ENCODE data around the gene WIPF3. TPM values are rescaled to one million over a fixed set of nuclear protein-coding genes. Genes with fewer than 3 reads are reported as not detected.
A peak's percentile ranks its signal among the peaks of the same experiment; 100 is the strongest.

The WIPF3 gene
- total and polyA plus RNA-seq, 2 of the 4 experiments (the other 2 are of a cell fraction), result not detected

GRCh38 chr7:29852457-29852856 lies 46.1 kb downstream of the WIPF3 start:
- H3K9me3 ChIP-seq (ENCODE audit: control insufficient read depth, insufficient read depth, low read length), result no peaks in the 10 kb centered on the region
- BruUV-seq (replicated peaks), result no TSS peak
- H2BK120ac ChIP-seq (ENCODE audit: low read depth, low read length), result no peak overlapping the region
- no peak overlapping the region for H3K56ac ChIP-seq (ENCODE audit: extremely low read depth, insufficient read depth, low read length)
- no peak overlapping the region for H4K5ac ChIP-seq (ENCODE audit: low read depth, low read length)
- no peak overlapping the region for H3K9ac ChIP-seq (ENCODE audit: low read depth, low read length)
- no peak overlapping the region for H2BK15ac ChIP-seq (ENCODE audit: low read depth, low read length)
- H3K4me1 ChIP-seq (ENCODE audit: control insufficient read depth, insufficient read depth, low read length), result no peaks in the 10 kb centered on the region
- no peak overlapping the region for H2AFZ ChIP-seq (replicated peaks; ENCODE audit: low read length, poor library complexity)
- ATAC-seq (ENCODE audit: low read depth) (no peak), DNase-seq (no peak)
- intact Hi-C loops (cut with micrococcal nuclease), result no loop called here
- POLR2A ChIA-PET (ENCODE audit: unreplicated experiment), result no interaction called here
- WGBS, 2 experiments (ENCODE audit: extremely low coverage in 2 of 2, insufficient read length in 1 of 2), result no CpG with 5 or more reads among the region's 1 CpG
- H2BK5ac ChIP-seq (ENCODE audit: low read depth, low read length, poor library complexity, severe bottlenecking), result no peak overlapping the region
- dilution Hi-C loops (cut with HindIII; ENCODE audit: low sequenced_read_pairs, unreplicated experiment), result no loop called here
- no peaks in the 10 kb centered on the region for H3K36me3 ChIP-seq (ENCODE audit: control insufficient read depth, insufficient read depth, low read length)
- in situ Hi-C loops (cut with MboI; ENCODE audit: low sequenced_read_pairs), result no loop called here
- H2AK9ac ChIP-seq (replicated peaks; ENCODE audit: low read depth, low read length, poor library complexity), result no peak overlapping the region
- H3K18ac ChIP-seq (ENCODE audit: low read depth, low read length), result no peak overlapping the region
- H3K27me3 ChIP-seq (ENCODE audit: control insufficient read depth, insufficient read depth, low read length), result peaks cover 9% of the 10 kb centered on the region
- CTCF ChIA-PET, result no interaction called here
- no peak overlapping the region for H3K4me3 ChIP-seq (ENCODE audit: insufficient read depth, low read depth, low read length)
- H3K4me2 ChIP-seq (ENCODE audit: low read depth, low read length), result no peak overlapping the region
- H2AK5ac ChIP-seq (ENCODE audit: low read depth, low read length), result no peak overlapping the region
- H3K23ac ChIP-seq (ENCODE audit: low read depth, low read length), result no peak overlapping the region
- no peak overlapping the region for H4K8ac ChIP-seq (ENCODE audit: low read depth in 2 of 2, low read length in 2 of 2)
- H4K91ac ChIP-seq (ENCODE audit: insufficient read depth, low read depth, low read length), result no peak overlapping the region
- TF ChIP-seq RFX5 (IDR thresholded peaks at IDR 0.05; ENCODE audit: low read depth, low read length) (no peak), CEBPB (IDR thresholded peaks at IDR 0.05; ENCODE audit: low read depth, low read length) (peak; percentile 66), BHLHE40 (IDR thresholded peaks at IDR 0.05; ENCODE audit: low read depth, low read length) (no peak)
- no peaks in the 10 kb centered on the region for H3K79me1 ChIP-seq (ENCODE audit: low read depth in 1 of 2, low read length in 2 of 2)
- H4K20me1 ChIP-seq (ENCODE audit: insufficient read depth, low read length), result no peaks in the 10 kb centered on the region
- no peak overlapping the region for H3K14ac ChIP-seq (replicated peaks; ENCODE audit: low read depth, low read length)
- no peak overlapping the region for H3K27ac ChIP-seq (ENCODE audit: insufficient read depth, low read length)
- no peak overlapping the region for H3K4ac ChIP-seq (ENCODE audit: low read depth, low read length)
- H3K9me1 ChIP-seq (ENCODE audit: insufficient read depth, low read length), result no peaks in the 10 kb centered on the region
- no peak overlapping the region for H2BK20ac ChIP-seq (ENCODE audit: low read depth, low read length)

Measured in IMR-90 (cell line).